ENCODE measurements around the gene OTOA. TPM values are rescaled to one million over a fixed set of nuclear protein-coding genes. Genes with fewer than 3 reads are reported as not detected.

OTOA gene
- total and polyA plus RNA-seq, 12 donors: 0.16 to 15.7 (median 0.90) TPM; not detected in 2

GRCh38 chr16:21656795-21657768 is 6.7 kb upstream of the OTOA start:
- Histone ChIP-seq H3K27me3 (no peaks in the 10 kb centered on the region), H3K36me3 (replicated peaks in 1 of 2) (no peaks in the 10 kb centered on the region), H3K27ac (no peak overlapping the region), H3K9me3 (replicated peaks in 1 of 3) (no peaks in the 10 kb centered on the region), H3K4me3 (no peak overlapping the region), H3K4me1 (replicated peaks in 1 of 2) (peaks cover 4 to 40% of the 10 kb centered on the region in 2 donors)
- intact Hi-C loops (cut with DNase I): loop anchor here in 1 of 2 donors (5.0 kb wide), 1 partner anchor 50 kb away; no protein-coding TSS in a partner anchor
- 6 to 11% (median 8%) methylated on average over 4 of the region's 4 CpGs for WGBS, 4 donors
- peak in 4 of 7 donors; percentile 41 to 53 (median 47) for DNase-seq
- TF ChIP-seq POLR2A (IDR thresholded peaks at IDR 0.05) (no peak), CTCF (IDR thresholded peaks at IDR 0.05) (peak; percentile 72 to 90 (median 78))

GRCh38 chr16:21659124-21659523 is 4.6 kb upstream of the OTOA start:
- H3K36me3 ChIP-seq (replicated peaks in 1 of 2): no peaks in the 10 kb centered on the region
- TF ChIP-seq POLR2A (IDR thresholded peaks at IDR 0.05): no peak
- no peak for TF ChIP-seq CTCF (IDR thresholded peaks at IDR 0.05)
- H3K9me3 ChIP-seq (replicated peaks in 1 of 3): no peaks in the 10 kb centered on the region
- DNase-seq: no peak
- no peak overlapping the region for H3K4me3 ChIP-seq
- WGBS, 4 donors: 77 to 84% (median 82%) methylated on average over 4 of the region's 4 CpGs
- H3K27me3 ChIP-seq: no peaks in the 10 kb centered on the region
- H3K27ac ChIP-seq: peak overlapping the region in 1 of 5 donors; percentile 43
- intact Hi-C loops (cut with DNase I): loop anchor here in 1 of 2 donors (5.0 kb wide), 1 partner anchor 48 kb away; no protein-coding TSS in a partner anchor
- H3K4me1 ChIP-seq (replicated peaks in 1 of 2): peaks cover 6 to 27% of the 10 kb centered on the region in 2 donors

GRCh38 chr16:21664801-21665492 is 1.2 kb downstream of the OTOA start:
- no peaks in the 10 kb centered on the region for H3K27me3 ChIP-seq
- TF ChIP-seq CTCF (IDR thresholded peaks at IDR 0.05): no peak
- no peak for TF ChIP-seq POLR2A (IDR thresholded peaks at IDR 0.05)
- intact Hi-C loops (cut with DNase I): no loop called here

GRCh38 chr16:21666772-21667171 is 3.0 kb downstream of the OTOA start:
- H3K27me3 ChIP-seq: no peaks in the 10 kb centered on the region
- no peak overlapping the region for H3K27ac ChIP-seq
- H3K4me3 ChIP-seq: no peak overlapping the region
- H3K36me3 ChIP-seq (replicated peaks in 1 of 2): no peaks in the 10 kb centered on the region
- intact Hi-C loops (cut with DNase I): no loop called here
- no peak for TF ChIP-seq CTCF (IDR thresholded peaks at IDR 0.05)
- TF ChIP-seq POLR2A (IDR thresholded peaks at IDR 0.05): no peak
- 66 to 83% (median 75%) methylated on average over 3 of the region's 3 CpGs for WGBS, 4 donors
- H3K4me1 ChIP-seq (replicated peaks in 1 of 2): peaks cover 0 to 5% of the 10 kb centered on the region in 2 donors
- no peak for DNase-seq
- no peaks in the 10 kb centered on the region for H3K9me3 ChIP-seq (replicated peaks in 1 of 3)

More at GRCh38 chr16:21664801-21665492, 1.2 kb downstream of the OTOA start:
- DNase-seq: no peak
- Histone ChIP-seq H3K9me3 (replicated peaks in 1 of 3) (no peaks in the 10 kb centered on the region), H3K27ac (no peak overlapping the region), H3K4me1 (replicated peaks in 1 of 2) (peaks cover 0 to 5% of the 10 kb centered on the region in 2 donors), H3K36me3 (replicated peaks in 1 of 2) (no peaks in the 10 kb centered on the region), H3K4me3 (no peak overlapping the region)
- 85 to 92% (median 86%) methylated on average over 10 of the region's 10 CpGs for WGBS, 4 donors
